SIG-M5 treated with dmso at 0.1 percent for 504 hours (cell line): ENCODE measurements around the gene BCAR3.
A peak's percentile ranks its signal among the peaks of the same experiment; 100 is the strongest.

ENCODE experiments used
- DNase-seq: peaks from one replicate; lab custom pipeline; 2025; ENCODE audit not compliant: unreplicated experiment; lab: John Stamatoyannopoulos, UW

BCAR3 gene

GRCh38 chr1:93640656-93641440 is 40.8 kb downstream of the BCAR3 start:
- no peak for DNase-seq

- no peak for DNase-seq
These were observed 42.7 kb downstream of the BCAR3 start for GRCh38 chr1:93638981-93639380.

- no peak for DNase-seq
These were observed 43.3 kb downstream of the BCAR3 start for GRCh38 chr1:93638307-93638847.

DNA sequence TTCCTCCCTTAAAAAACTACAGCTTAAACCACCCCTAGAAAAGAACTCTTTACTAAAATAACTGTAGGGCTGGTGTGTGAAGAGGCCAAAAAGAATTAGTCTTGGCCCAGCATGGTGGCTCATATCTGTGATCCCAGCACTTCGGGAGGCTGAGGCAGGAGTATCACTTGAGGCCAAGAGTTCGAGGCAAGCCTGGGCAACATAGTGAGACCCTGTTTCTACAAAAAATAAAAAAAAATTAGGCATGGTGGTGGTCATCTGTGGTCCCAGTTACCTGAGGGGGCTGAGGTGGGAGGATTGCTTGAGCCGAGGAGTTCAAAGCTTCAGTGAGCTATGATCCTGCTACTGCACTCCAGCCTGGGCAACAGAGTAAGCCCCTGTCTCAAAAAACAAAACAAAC is 44.9 kb downstream of the BCAR3 start:
- DNase-seq = no peak

GRCh38 chr1:93635614-93636543 is 45.8 kb downstream of the BCAR3 start:
- DNase-seq = no peak

DNA sequence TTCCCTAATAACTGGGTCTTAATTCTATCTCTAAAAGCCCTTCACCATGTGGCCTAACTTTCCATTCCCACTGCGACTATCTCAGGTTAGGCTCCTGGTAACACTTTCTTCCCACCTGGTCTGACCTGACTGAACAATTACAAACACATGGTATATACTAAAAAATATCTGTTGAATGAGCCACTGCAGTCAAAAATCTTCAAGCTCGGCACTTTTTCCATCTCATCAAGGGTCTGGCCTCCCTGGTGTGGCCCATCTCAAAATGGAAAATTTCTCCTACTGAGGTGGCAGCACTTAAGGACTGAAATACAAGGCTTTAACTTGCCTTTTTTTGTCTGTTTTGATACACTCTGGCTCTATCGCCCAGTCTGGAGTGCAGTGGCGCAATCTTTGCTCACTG is 48.3 kb downstream of the BCAR3 start:
- DNase-seq = no peak

DNA sequence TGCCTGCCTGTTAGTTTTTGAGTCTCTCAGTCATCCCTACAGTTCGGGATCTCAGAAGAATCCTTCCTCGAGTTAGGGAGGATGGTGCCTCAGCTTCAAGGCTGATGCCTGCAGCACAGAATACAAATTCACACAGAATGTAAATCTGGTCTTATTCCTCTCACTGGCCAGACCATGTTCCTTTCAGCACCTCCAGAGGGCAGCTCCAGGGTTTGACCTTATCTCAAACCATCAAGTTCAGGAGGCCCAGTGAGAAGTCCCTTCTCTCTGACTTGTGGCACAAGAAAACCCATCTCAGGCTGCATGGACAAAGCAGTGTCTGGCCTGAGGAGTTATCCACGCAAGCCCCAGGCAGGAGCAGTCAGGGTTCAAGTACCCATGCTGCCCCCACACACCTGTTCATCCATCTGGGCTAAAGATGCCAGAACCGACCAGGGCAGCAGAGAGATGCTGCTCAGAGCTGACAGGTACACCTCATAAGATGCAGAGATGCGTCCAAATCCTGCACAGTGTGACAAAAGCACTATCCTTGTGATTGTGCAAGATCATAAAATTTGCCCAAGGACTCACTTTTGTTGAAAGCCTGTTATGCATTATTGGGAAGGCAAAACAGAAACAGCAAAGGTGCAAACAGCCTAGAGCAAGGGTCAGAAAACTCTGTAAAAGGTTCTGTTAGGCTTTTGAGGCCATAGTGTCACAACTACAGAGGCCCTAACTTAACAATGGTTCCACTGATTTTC is 49.8 kb downstream of the BCAR3 start:
- DNase-seq = no peak

GRCh38 chr1:93630168-93630567 is 51.5 kb downstream of the BCAR3 start:
- DNase-seq = no peak

DNA sequence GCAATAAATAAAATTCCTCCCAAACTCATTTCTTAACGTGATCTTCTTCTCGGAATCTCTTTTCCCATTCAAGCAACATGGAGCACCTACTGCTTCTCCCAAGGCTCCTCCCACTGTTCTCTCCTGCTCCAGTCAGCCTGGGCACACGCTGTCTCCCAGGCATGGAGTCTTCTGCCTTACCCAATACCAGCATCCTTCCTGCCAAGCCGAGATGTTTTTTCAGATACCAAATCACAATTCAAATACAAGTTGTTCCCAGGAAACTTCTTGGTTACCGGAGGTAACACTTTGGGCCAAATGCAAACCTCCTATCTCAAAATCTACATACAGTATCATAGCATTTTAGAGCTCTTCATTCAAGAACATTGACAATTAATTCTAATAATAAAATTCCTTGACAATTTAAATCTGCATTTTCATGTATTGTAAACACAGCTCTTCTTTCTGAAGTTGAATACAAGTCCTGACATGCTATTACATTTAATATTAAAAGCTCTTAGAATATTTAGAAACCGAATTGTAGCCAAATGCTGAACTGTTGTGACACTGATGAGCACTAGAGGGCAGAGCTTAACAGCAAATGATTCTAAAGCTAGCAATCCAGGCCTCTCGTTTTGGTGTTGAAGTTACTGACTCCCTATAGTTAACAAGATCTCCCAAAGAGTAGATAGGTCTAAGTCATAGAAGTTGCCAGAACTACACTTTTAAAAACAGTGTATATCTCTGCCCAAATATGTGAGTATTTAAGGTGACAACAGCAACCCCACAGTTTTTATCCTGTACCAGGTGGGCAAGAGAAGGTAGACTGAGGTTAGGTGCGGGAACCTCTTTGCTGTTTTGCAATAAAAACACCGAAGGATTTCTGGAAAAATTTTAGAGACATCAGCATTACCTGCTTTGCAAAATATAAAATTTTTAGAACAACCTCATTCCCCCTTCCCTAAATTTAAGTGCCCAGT is 52.3 kb downstream of the BCAR3 start:
- peak; percentile 75 for DNase-seq

DNA sequence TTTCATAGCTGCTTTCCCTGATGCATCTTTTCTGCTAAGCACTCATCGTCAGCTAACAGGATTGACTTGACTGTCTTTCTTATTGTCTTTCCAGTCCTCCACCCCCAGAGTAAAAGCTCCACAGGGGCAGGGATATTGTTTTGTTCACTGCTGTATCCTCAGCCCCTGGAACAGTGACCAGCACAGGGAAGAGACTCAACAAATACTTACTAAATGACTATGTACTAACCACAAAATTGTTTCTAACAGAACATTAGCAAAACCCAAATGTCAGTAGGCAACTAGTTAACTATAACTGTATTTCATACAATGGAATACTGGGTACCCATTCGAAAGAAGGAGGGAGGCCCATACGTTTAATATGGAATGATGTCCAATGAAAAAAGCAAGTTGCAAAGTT is 53.0 kb downstream of the BCAR3 start:
- DNase-seq = no peak

DNA sequence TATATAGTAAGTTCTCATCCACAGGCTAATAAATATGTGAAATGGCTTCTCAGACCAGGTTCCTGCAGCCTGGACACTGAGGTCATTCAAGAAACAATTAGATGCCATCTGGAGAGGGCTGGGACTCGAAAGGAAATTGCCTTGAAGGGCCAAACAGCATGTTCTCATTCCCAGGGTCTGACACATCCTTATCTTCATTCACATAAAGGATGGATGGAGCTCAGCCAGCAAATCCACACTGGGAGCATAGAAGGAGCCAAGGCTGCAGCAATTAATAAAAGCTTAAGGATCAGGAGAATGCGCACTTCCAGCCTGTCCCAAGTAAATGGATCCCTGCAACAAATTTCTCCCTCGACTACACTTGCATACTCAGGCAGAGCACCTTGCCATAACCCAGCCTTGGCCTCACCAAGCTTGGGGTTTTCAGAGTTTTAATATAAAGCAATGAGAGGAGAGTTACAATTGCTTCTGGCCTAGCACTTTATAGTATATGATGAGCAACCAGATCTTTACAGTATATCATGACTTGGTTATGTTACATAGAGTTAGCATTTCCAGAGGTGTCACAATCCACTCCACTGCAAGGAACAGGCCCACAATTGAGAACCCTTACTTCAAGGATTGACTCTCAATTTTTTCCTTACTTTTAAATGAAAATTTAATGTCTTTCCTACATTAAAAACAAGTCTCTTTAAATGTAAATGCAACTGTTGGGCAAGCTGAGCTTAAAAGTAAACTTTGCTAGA is 55.9 kb downstream of the BCAR3 start:
- no peak for DNase-seq

DNA sequence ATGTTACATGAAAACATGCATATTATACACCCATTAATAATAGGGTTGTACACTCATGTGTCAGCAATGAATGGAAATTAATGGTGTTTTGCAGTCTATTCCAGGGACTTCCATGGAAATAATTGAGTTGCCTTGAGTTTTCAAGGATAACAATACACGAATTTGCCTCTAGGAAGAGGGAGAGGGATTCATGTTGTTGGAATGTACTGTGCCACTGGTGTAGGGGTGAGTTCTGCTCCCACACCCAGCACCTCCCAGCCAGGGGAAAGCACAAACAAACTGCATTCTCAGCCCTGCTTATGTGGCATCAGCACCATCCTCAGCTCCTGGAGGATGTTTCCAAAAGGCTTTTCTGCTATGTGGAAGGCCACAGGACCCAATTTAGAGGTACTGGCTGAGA is 57.8 kb downstream of the BCAR3 start:
- no peak for DNase-seq

DNA sequence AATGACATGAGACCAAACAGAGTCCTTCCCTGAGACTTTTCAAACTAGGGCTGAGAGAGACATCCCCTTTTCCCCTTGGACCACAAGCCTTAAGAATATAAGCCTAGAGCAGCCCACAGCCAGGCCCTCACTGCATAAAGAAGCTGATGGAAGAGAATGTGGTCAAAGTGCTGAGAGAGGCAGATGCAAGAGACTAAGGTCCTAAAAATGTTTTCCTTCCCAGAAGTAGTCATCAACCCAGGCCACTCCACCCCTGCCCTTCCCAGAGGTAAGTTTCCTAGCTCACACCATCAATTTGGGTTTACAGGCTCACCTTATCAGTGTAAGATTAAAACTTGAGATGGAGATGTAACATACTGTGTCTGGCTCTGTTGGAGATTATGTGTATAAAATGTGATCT is 58.2 kb downstream of the BCAR3 start:
- DNase-seq = no peak

- no peak for DNase-seq
These were observed 60.4 kb downstream of the BCAR3 start for GRCh38 chr1:93621246-93621645.

DNA sequence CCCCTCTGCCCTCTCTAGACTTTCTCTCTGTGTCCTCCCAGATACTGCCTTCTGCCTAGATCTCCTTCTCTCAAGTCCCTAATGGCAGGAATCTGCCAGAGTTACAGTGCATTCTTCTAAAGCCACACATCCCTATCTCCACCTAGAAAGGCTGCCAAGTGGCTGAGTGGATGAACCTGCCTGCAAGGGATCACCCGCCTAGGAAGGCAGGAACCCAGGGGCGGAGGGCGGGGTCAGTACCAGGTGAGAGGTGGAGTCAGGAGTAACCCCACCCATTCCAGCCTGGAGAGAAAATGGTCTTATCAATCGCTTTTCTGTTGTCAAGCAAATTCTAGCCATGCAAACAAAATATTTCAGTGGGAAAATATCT is 60.8 kb downstream of the BCAR3 start:
- no peak for DNase-seq

DNA sequence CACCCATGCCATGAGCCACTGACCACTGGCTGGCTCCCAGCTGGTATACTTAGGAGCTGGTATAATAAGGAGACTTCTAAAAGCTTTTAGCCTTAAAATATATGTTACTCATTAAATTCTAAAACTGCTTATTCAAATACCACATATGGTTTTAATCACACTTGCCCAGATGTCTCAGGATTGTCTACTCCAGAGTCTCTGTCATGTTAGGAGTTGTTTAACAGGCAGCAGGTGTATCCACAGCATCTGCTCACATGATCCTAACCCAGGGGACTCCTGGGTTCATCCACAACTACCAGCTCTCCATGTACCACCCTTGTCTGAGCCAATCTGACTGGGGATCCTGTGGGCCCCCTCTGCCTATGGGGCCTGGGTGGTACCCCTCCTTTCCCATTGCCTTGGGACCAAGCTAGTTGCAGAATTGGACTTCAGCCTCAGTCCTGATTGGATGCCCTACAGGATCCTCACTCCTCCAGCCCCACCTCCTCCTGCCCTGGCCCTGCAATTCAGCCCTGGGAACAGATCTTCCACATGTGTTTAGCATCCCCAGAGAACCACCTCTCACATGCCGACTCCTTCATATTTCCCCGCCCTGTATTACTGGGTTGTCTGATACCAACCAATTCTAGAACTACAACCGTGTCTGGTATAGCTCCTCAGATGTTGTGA is 61.3 kb downstream of the BCAR3 start:
- no peak for DNase-seq

- DNase-seq = no peak
These were observed 62.0 kb downstream of the BCAR3 start for GRCh38 chr1:93619507-93620171.
